Stimulated activated CD8-positive, alpha-beta memory T cell treated with anti-CD3 and anti-CD28 coated beads, Interleukin-4, amount 100 ng/mL, for 4 hours (primary cell): Measurements from ENCODE around the gene CAND2.

Experiments used
- DNase-seq, 2 donors: peaks; one replicate each; pipeline ENCODE4 v3.0.0-alpha.2; 2020; ENCODE audit warnings: low read depth in 2 of 2, low spot score in 1 of 2

The CAND2 gene

DNA sequence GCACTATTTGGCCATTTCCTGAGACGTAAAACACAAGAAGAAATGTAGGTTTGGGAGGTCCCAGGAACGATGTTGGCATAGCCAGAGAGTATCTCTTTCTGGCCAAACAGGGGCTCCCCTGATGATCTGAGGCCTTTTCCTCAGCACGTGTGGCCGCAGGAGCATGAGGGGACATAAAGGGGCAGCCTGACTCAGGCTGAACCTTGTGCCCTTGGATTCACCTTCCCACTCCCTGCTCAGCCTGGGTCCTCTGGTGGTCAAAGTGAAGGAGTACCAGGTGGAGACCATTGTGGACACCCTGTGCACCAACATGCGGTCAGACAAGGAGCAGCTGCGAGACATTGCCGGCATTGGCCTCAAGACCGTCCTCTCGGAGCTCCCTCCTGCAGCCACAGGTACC, 10.6 kb downstream of the CAND2 start:
- no peak for DNase-seq

DNA sequence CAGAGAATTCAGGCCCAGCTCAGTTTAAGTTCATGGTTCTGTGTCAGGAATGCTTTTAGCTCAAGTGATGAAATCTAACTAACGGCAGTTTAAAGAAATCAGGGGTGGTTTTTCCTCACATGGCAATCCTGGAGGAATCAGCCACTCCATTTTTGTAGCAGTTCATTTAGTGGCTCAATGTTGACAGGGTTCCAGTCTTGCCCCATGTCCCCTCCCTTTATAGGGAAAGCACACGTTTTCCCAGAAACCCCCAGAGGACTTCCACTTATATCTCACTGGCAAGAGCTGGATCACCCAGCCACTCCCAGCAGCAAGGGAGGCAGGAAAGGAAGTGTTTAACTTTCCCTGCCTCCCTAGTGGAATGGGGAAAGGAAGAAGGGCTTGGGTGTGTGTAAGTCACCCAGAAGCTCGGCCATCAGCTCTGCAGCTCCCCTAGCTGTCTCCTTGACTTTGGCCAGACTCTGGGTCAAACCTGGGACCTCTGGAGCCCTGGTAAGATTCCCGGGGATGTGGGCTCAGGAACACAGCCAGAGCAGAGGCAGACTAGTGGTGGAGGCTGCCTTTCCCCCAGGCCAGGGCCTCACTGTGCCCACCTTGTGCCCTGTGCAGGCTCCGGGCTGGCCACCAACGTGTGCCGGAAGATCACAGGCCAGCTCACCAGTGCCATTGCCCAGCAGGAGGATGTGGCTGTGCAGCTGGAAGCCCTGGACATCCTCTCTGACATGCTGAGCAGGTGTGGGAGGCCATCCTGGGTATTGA, 11.3 kb downstream of the CAND2 start:
- no peak for DNase-seq

DNA sequence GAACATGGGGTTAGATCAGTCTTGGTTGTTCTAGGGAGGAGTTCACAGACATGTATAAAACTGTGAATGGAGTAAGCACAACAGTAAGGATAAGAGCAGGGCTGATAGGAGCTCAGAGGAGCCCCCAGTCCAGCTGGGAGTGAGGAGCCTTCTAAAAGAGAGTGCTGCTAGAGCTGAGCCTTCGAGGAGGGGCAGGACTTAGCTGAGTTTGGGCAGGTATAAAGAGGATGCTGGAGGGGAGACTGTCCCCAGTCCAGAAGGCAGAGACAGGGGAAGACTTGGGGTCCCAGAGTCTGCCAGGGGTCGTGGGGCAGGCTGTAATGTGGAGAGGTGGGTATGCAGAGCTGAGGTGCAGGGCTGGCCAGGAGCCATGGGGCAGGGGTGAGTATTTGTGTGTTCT, 12.1 kb downstream of the CAND2 start:
- DNase-seq, result no peak

DNA sequence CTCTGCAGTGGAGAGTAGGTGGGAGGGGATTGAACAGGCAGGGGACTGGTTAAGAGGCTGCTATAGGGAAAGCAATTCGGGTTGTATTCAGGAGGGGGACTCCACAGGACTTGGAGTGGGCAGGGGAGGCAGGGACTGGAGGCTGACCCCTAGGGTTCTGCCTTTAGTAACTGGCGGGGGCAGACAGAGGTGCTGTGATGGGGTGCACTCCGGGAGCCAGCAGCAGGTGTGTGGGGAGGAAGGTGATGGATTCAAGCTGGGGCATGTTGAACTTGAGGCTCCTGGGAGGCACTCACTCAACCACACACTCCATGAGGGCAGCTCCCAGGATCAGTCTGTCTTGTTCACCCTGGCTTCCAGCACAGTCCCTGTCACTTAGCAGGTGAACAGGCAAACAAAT, 12.5 kb downstream of the CAND2 start:
- DNase-seq, result no peak

DNA sequence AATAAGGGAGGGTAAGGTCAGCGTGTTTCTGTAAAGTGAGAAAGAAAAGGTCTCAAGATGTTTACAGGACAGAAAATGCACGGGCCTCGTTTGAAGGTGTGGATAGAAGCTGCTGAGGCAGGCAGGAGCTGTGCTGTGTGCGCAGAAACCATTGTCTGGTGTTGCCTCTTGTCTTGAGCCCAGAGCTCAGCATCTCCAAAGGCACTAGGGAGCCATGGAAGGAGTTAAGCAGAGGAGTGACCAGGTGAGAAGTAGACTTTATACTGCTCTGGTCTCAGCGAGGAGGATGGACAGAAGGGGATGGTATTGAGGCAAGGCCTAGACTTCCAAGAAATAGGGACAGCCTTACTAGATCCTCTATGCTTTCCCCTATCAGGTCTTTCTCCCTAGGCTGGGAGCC, 13.0 kb downstream of the CAND2 start:
- no peak for DNase-seq

DNA sequence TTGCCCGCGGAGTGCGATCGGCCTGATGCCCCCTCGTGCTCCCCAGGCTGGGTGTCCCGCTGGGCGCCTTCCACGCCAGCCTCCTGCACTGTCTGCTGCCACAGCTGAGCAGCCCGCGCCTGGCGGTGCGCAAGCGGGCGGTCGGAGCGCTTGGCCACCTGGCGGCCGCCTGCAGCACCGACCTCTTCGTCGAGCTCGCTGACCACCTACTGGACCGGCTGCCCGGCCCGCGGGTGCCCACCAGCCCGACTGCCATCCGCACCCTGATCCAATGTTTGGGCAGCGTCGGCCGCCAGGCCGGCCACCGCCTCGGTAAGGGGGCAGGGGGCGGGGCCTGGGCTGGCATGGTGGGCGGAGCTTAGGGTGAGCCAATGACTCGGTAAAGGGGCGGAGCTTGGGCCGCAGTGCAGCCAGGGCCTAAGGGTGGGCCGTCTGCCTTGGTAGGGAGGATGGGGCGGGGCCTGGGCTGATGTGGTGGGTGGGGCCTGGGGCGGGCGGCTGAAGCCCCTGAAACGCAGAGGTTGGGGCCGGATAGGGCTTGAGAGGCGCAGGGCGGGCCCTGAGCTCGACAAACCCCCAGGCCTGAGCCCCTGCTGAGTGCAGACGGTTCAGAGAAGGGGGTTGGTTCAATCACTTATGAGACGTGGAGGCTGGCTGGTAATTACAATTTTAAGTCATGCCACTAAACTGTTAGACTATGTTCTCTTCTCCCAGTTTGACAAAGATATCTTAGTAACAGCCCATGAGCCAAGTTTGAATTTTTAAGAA, 13.7 kb downstream of the CAND2 start:
- peak; percentile 87 to 92 for DNase-seq

DNA sequence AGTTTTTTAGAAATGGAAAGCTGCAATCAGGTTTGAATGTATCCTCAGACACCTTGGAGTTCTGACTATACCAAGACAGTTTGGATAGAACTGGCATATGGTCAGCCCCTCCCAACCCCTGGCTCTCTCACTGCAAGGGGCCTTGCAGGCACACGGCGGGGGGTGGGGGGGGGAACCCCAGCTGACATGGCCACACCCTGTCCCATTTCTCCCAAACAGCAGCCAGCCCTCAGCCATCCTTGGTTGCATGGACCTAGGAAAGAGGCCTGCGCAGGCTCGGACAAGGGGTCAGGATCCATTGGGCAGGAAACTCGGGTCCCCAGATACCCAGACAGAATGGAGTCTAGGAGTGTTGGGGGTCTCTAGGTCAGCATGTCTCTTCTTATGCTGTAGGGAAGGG, 14.5 kb downstream of the CAND2 start:
- DNase-seq, result no peak

DNA sequence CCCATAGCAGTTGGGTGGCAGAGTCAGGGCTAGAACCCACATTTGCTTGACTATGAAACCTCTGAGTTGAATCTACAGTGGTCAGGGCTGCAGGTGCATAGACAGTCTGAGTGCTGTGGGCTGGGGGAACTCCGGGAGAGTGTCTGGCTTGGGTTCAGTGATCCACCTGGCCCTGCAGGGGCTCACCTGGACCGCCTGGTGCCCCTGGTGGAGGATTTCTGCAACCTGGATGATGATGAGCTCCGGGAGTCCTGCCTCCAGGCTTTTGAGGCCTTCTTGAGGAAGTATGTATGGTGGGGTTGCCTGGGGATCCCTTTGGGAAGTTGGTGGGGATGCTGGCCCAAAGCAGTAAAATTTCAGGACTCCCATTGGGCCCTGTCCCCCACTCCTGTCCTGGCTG, 16.3 kb downstream of the CAND2 start:
- DNase-seq, result no peak

DNA sequence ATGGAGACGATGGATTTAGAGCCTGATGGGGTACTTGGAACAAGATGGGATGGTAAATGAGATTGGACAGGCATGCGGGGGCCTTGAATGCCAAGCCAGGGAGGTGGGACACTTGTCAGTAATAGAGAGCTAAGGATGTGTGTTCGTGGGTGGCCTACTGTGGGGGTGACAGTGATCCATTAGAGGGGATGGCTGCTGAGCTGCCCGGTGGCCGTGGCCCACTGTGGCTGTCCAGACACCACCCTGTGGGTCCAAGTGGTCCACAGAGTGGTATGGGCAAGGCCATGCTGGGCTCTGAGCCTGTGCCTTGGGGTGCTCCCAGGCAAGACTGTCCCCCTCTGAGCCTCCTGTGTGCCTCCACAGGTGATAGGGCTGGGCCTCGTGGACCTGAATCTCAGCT, 17.5 kb downstream of the CAND2 start:
- no peak for DNase-seq

DNA sequence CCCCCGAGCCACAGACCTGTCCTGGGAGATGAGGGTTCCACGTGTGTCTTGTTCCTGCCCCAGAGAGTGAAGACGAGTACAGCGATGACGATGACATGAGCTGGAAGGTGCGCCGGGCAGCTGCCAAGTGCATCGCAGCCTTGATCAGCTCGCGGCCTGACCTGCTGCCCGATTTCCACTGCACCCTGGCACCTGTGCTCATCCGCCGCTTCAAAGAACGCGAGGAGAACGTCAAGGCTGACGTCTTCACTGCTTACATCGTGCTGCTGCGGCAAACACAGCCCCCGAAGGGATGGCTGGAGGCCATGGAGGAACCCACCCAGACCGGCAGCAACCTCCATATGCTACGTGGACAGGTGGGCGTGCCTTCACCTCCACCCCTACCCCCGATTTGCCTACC, 18.6 kb downstream of the CAND2 start:
- DNase-seq, result no peak

DNA sequence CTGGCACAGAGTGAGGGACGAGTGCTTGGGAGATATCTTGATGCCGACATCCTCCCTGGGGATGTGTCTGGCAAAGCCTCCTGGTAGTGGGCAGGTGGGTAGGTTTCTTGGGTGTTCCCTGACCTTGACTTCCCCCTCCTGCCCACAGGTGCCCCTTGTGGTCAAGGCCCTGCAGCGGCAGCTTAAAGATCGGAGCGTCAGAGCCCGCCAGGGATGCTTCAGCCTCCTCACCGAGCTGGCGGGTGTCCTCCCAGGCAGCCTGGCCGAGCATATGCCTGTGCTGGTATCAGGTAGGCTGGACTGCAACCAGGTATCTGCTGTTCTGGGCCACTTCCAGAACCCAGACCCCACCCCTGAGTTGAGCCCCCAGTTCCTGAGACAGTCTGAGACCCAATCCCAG, 19.2 kb downstream of the CAND2 start:
- DNase-seq, result no peak

DNA sequence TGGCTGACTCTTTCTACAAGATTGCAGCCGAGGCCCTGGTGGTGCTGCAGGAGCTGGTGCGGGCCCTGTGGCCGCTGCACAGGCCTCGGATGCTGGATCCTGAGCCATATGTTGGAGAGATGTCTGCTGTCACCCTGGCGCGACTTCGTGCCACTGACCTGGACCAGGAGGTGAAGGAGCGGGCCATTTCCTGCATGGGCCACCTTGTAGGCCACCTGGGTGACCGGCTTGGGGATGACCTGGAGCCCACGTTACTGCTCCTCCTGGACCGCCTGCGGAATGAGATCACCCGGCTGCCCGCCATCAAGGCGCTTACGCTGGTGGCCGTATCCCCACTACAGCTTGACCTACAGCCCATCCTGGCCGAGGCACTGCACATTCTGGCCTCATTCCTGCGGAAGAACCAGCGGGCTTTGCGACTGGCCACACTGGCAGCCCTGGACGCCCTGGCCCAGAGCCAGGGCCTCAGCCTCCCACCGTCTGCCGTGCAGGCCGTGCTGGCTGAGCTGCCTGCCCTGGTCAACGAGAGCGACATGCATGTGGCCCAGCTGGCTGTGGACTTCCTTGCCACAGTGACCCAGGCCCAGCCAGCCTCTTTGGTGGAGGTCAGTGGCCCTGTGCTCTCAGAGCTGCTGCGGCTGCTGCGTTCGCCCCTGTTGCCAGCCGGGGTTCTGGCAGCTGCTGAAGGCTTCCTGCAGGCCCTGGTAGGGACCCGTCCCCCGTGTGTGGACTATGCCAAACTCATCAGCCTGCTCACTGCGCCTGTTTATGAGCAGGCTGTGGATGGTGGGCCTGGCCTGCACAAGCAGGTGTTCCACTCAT, 20.3 kb downstream of the CAND2 start:
- no peak for DNase-seq

DNA sequence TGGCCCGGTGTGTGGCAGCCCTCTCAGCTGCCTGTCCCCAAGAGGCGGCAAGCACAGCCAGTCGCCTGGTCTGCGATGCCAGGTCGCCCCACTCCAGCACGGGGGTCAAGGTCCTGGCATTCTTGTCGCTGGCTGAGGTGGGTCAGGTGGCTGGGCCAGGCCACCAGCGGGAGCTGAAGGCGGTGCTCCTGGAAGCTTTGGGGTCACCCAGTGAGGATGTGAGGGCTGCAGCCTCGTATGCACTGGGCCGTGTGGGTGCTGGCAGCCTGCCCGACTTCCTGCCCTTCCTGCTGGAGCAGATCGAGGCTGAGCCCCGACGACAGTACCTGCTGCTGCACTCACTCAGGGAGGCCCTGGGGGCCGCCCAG, 20.8 kb downstream of the CAND2 start:
- no peak for DNase-seq

DNA sequence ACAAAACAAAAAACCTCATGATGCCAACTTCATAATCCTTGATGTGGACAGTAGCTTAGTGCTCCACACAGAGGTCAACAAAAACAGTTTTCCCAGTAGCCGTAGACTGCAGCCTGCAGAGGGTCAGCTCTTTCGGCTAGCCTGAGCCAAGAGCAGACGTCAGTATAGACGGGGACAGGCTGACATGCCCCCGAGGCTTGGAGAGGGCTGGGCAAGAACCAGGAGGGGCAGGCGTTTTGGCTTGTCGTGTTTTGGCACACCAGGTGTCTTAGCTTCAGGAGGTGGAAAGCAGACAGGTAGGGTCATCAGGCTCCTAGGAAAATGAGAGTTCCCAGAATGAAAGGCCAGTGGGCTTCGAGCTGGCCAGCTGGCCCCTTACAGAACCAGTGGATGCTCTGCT, 21.8 kb downstream of the CAND2 start:
- DNase-seq, result no peak

DNA sequence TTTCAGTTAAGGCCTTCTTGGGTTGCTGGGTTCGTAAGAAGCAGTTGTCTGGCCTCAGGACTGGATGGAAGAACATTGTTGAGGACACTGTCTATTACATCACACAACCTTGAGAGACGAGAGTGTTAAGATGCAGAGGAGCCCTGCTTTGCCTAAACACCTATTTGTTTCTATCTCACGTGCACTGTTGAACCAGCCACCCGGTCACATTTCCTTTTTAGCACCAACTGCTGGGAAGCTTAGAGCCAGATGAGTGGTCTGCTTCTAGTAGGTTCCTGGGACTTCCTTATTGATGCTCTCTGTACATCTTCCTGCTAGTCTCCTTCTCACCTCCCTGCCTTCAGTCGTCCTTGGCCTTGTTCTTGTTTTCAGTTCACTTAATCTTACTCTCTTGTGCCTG, 22.3 kb downstream of the CAND2 start:
- no peak for DNase-seq

DNA sequence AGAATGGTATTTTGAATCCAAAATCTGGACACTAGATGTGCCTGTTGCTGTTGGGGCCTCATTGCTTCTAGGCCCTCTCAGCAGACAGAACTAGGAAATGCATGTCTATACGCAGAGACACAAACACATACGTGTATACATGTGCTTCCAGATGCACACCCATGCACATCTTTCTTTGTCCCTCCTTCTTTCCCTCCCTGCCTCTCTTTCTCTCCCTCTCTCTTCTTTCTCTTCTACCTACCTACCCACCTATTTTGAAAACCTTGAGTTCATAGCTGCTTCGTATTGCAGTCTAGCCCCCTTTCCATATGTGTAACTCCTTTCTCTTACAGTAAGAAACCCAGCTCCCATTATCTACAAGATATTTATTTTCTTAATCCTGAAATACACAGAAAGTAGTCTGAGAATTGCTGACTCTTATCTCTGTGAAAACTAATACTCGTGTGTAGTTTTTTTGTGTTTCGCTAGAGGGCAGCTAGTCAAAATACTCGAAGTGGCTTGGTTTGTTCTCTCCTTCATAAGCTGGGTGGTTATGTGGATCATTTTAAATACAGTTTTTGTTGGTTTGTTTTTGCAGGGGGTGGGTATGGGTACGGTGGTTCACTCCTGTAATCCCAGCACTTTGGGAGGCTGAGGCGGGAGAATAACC, 26.4 kb downstream of the CAND2 start:
- DNase-seq, result no peak

DNA sequence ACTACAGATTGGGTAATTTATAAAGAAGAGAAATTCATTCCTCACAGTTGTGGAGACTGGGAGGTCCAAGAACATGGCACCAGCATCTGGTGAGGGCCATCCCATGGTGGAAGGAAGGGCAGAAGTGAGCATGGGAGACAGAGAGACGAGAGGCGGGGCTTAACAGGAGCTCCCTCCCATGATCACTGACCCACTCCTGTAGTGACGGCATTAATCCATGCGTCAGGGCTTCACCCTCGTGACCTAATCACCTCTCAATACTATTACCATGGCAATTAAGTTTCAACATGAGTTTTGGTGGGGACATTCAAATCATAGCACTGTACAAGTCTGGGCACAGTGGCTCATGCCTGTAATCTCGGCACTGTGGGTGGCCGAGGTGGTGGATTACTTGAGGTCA, 27.8 kb downstream of the CAND2 start:
- DNase-seq, result no peak

DNA sequence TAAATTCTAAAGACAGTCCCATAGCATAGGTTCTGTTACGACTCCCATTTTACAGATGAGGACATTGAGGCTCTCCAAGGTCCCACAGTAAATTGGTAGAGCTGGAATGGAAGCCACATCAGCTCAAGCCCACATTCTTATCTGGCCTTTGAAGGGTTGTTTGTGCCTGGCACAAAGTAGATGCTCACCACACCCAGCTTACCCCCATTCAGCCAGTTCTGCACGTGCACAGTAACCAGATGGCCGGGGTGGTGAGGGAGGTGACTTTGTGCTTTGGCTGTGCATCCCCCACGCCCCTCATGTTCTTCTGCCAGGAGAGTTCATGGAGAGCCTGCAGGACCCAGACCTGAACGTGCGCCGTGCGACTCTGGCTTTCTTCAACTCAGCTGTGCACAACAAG, 28.7 kb downstream of the CAND2 start:
- DNase-seq, result no peak

DNA sequence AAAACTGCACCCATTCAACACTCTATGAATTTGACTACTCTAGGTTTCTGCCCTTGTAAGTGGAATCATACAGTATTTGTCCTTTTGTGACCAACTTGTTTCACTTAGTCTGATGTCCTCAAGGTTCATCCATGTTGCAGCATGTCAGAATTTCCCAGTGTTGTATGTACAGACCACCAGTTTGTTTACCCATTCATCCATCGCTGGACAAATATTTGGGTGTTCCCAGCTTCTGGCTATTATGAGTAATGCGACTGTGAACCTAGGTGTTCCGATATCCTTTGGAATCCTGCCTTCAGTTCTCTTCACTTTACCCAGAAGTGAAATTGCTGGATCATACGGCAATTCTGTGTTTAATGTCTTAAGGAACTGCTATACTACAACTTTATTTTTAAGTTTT, 32.3 kb downstream of the CAND2 start:
- no peak for DNase-seq

DNA sequence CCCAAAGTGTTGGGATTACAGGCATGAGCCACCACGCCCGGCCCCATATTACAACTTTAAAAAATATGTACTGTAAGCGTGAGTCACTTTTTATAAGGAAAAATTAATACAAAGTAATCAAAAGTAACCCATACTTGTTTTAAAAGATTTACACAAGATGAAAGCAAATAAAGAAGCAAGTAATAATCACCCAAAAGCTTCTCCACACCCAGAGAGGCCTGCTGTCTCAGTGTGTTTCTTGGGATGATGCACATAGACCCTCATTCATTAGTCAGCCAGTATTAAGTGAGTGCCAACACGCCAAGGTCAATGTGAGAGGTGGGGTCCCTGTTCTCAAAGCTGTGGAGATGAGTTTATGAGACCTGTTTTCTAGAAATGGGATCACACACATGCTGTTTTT, 32.9 kb downstream of the CAND2 start:
- no peak for DNase-seq

DNA sequence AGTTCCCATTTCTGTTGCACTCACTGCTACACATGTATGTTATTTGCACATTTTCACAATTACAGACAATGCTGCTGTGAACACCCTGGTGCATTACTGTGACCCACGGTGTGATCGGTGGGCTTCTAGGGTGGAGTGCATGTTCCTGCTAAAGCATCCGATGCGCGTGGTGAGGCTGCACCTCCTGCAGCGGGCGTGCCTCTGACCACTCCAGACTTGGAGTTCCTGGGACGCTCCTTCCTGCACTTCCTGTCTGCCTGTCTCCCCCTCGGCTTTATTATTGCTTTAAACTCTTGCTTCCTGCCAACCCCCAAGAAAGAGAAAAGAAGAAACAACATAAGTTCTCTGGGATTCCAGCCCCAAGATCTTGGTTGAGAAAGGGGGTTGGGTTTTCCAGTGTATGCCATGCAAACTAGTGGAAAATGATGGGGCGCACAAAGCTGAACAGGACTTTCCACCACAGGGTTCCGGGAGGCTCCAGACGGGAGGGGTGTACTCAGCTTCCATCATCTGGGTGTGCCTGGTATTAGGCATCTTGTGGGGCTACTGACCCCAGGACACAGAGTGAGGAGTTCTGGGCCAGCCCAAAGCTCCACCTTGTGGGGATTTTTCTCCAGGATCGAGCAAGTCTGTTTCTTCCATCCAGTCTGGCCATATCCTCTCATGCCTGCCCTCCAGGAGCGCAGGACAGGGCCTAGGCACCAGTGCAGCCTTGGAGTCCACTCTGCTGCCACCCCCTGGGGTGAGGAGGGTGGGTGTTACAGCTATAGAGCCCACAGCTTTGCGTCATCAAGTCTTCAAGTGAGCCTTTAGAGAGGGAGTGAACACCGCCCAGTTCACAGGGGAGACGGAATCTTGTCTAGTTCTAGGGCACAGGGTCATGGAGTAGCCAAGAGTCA, 33.7 kb downstream of the CAND2 start:
- no peak for DNase-seq
